Ovary (tissue), 9 donors: ENCODE measurements around the gene SH3BP4. TPM values are rescaled to one million over a fixed set of nuclear protein-coding genes. Genes with fewer than 3 reads are reported as not detected.

ENCODE experiments used
- DNase-seq, 5 donors: peaks; one replicate each; pipeline ENCODE4 v3.0.0-alpha.2; 2019 to 2020
- H3K27ac ChIP-seq, 2 donors: fragments of 200-600 bp; one replicate each; pipeline versions ENCODE4 v1.5.1 to v1.8.0; 2019 to 2022
- H3K27me3 ChIP-seq: fragments of 200-600 bp; one replicate; pipeline ENCODE4 v1.8.0; 2022
- H3K36me3 ChIP-seq: fragments of 200-600 bp; sonication (generic); one replicate; pipeline ENCODE4 v1.5.1; 2019
- H3K4me1 ChIP-seq: one replicate; pipeline ENCODE4 v1.8.1; 2013; ENCODE audit warnings: mild to moderate bottlenecking, moderate library complexity; ENCODE audit not compliant: insufficient read depth
- H3K4me3 ChIP-seq: fragments of 200-600 bp; sonication (generic); one replicate; pipeline ENCODE4 v1.5.1; 2017
- H3K9me3 ChIP-seq, 2 donors: fragments of 200-600 bp in 1 of 2; sonication (generic) in 1 of 2; one replicate each; pipeline versions ENCODE4 v1.5.1 to v1.8.1; 2013 to 2019; ENCODE audit warnings: mild to moderate bottlenecking in 1 of 2, moderate library complexity in 1 of 2
- EP300 ChIP-seq: sonication (generic); formaldehyde crosslinking; IDR thresholded peaks from one replicate; pipeline ENCODE4 v1.6.1; 2017; ENCODE audit warnings: antibody characterized with exemption
- POLR2A ChIP-seq: fragments of 450-650 bp; IDR thresholded peaks from one replicate; pipeline ENCODE4 v1.6.1; 2017; ENCODE audit warnings: antibody characterized with exemption, mild to moderate bottlenecking, moderate library complexity
- WGBS, 3 donors: extraction: QIAGEN DNeasy Blood & Tissue Kit in 1 of 3; methylation state at CpG; one replicate each; pipeline versions ENCODE4 v1.1.5 to v1.1.7; 2013 to 2017; 5-methylcytosine and 5-hydroxymethylcytosine counted together
- intact Hi-C, 4 donors: fragments of 100-400 bp; cut with DNase I; formaldehyde crosslinking; loops; one replicate each; pipeline versions ENCODE4 v1.11.0 to v1.15.1; 2022 to 2023
- polyA plus RNA-seq, 2 donors: library from polyadenylated mRNA; stranded (reverse); fragments of 200-250 nt in 1 of 2; fragments of 350-450 nt in 1 of 2; fragmentation: Illumina TruSeq in 1 of 2; extraction: RNeasy Lipid Tissue Mini Kit (QIAGEN cat#74804) in 1 of 2; gene quantifications; one replicate each; pipeline ENCODE4 v1.2.3, GENCODE V29; 2013 to 2014
- total RNA-seq, 7 donors: library from RNA; depleted of rRNA in 2 of 7; stranded (reverse); fragments of >200 nt in 2 of 7; fragmentation: NEBNext Ultra II Directional in 3 of 7; extraction: Animal tissue kit (Norgen Biotek cat#: 25700) in 3 of 7; gene quantifications; one replicate each; pipeline versions ENCODE4 v1.1.0 to v1.2.4, GENCODE V29; 2016 to 2023
- TF ChIP-seq, protein P1 (sequence below), 3 donors: fragments of 450-650 bp in 2 of 3; fragments of 200-600 bp in 1 of 3; IDR thresholded peaks; one replicate each; pipeline versions ENCODE4 v1.5.1 to v1.8.0; 2016 to 2022; ENCODE audit warnings: antibody characterized with exemption in 3 of 3, mild to moderate bottlenecking in 1 of 3
- donor health status: DM: no; HTN: no; CAD: no; lungs with moderate emphysema.
- donor health status: DM: no; HTN: no; CAD: no.
- donor health status: Bipolar disorder and iron deficiency.
- donor health status: DM: yes; HTN: yes; CAD: no.
- donor health status: DM: no; HTN: no; CAD: no.
- donor health status: DM: yes; HTN: yes; CAD: no.

Gene SH3BP4
- total and polyA plus RNA-seq, 9 donors = 20.3 to 44.9 (median 36.9) TPM

DNA sequence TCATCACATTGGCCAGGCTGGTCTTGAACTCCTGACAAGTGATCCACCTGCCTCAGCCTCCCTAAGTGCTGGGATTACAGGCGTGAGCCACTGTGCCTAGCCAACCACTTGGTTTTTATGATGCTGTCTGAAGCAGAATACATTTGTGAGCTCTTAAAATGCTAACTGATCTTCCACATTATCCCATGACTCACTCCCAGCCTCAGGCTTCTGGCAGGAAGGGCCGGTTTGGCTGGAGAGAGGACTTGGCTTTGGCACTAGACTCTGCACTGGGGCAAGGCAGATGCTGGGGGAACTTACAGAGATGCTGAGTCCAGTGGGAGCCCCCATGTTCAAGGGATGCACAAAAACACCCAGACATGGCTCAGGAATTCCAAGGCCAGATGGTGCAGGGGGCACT is 40.5 kb upstream of the SH3BP4 start:
- no peak overlapping the region for H3K27ac ChIP-seq
- H3K4me1 ChIP-seq = no peaks in the 10 kb centered on the region
- H3K9me3 ChIP-seq = no peaks in the 10 kb centered on the region
- intact Hi-C loops = no loop called here
- no peaks in the 10 kb centered on the region for H3K36me3 ChIP-seq
- TF ChIP-seq EP300 (no peak), POLR2A (no peak)
- TF ChIP-seq, protein P1, sequence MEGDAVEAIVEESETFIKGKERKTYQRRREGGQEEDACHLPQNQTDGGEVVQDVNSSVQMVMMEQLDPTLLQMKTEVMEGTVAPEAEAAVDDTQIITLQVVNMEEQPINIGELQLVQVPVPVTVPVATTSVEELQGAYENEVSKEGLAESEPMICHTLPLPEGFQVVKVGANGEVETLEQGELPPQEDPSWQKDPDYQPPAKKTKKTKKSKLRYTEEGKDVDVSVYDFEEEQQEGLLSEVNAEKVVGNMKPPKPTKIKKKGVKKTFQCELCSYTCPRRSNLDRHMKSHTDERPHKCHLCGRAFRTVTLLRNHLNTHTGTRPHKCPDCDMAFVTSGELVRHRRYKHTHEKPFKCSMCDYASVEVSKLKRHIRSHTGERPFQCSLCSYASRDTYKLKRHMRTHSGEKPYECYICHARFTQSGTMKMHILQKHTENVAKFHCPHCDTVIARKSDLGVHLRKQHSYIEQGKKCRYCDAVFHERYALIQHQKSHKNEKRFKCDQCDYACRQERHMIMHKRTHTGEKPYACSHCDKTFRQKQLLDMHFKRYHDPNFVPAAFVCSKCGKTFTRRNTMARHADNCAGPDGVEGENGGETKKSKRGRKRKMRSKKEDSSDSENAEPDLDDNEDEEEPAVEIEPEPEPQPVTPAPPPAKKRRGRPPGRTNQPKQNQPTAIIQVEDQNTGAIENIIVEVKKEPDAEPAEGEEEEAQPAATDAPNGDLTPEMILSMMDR (IDR thresholded peaks at IDR 0.05) = no peak
- DNase-seq = no peak
- WGBS, 3 donors = 33 to 59% (median 47%) methylated on average over 2 of the region's 2 CpGs
- H3K4me3 ChIP-seq = no peak overlapping the region
- no peaks in the 10 kb centered on the region for H3K27me3 ChIP-seq

DNA sequence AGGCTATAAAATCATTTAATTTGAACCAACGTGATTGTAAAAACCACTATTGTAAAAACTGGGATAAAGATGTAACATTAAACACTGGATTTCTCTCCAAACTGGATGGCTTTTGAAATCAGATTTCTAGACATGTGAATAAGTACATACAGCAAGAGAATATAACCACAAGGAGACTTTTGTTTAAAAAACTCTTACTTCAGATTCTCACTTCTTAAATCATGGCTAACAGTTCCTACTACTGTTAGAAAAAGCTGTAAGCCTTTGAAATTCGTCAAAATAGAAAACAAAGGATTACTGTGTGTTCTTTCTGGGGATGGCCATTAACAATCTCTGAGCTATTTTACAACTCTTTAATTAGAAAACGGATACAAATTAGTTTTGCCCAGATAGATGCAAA is 39.4 kb upstream of the SH3BP4 start:
- Histone ChIP-seq H3K36me3 (no peaks in the 10 kb centered on the region), H3K27ac (no peak overlapping the region), H3K27me3 (no peaks in the 10 kb centered on the region), H3K4me3 (no peak overlapping the region), H3K9me3 (no peaks in the 10 kb centered on the region), H3K4me1 (peaks cover under 1% of the 10 kb centered on the region)
- intact Hi-C loops = no loop called here
- no peak for TF ChIP-seq EP300
- no peak for TF ChIP-seq POLR2A
- TF ChIP-seq, protein P1 (IDR thresholded peaks at IDR 0.05) = no peak
- WGBS, 3 donors = 76 to 83% (median 78%) methylated on average over 3 of the region's 3 CpGs
- DNase-seq = no peak

DNA sequence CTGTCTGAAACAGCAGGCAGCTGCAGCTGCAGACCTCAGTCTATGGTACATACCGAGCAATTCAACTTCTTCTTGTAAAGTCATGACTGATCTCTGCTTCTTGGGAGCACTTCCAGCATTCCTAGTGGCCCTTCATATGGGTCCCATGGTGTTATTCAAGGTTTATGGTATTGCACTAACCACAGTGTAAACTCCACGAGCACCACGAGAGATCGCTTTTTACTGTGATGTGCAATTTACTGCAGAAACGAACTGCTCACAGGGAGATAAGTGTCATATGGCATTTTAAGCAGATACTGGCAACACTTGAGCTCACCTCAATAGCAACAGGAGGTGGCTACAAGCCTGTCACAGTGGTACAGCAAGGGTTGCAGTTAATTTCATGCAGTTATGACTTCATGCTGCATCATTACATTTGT is 38.6 kb upstream of the SH3BP4 start:
- Histone ChIP-seq H3K9me3 (no peaks in the 10 kb centered on the region), H3K4me3 (no peak overlapping the region), H3K36me3 (no peaks in the 10 kb centered on the region), H3K27ac (no peak overlapping the region), H3K4me1 (peaks cover 1% of the 10 kb centered on the region), H3K27me3 (no peaks in the 10 kb centered on the region)
- TF ChIP-seq EP300 (no peak), POLR2A (no peak)
- TF ChIP-seq, protein P1 (IDR thresholded peaks at IDR 0.05) = no peak
- 77 to 92% (median 87%) methylated on average over 5 of the region's 5 CpGs for WGBS, 3 donors
- no peak for DNase-seq
- intact Hi-C loops = no loop called here

DNA sequence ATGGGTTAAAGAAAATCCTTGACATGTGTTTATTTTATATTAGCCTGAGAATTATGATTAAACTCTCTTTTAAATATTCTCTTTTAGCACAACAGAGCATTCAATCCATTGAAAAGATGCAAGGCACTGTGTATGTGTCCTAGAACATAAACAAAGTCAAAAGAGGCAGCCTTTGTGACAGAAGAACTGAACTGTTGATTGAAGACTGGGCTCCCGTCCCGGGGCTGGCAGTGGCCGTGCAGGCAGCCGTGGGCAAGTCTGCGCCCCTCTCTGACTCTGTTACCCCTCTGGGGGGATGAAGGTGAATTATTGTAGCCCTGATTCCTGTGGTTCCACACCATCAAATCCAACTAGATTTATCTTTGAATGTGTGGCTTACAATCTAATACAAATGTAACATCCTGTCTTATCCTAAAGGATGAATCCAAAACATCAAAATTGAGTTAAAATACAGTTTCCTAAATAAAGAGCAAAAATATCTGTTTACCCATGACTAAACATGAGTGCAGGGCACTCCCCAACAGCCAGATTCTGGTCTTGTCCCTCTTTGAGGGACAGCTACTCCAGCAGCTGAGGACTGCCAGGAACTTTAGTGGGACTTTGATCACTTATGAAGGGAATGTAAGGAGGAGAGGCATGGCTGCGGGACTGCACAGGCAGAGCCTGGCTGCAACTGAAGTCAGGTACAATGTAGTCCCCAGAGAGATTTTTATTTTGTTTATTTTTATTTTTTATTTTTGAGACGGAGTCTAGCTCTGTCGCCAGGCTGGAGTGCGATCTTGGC is 37.3 kb upstream of the SH3BP4 start:
- H3K4me3 ChIP-seq = no peak overlapping the region
- no peaks in the 10 kb centered on the region for H3K36me3 ChIP-seq
- no peaks in the 10 kb centered on the region for H3K9me3 ChIP-seq
- TF ChIP-seq POLR2A (no peak), EP300 (no peak)
- TF ChIP-seq, protein P1 (IDR thresholded peaks at IDR 0.05) = no peak
- DNase-seq = no peak
- peaks cover 1% of the 10 kb centered on the region for H3K4me1 ChIP-seq
- H3K27ac ChIP-seq = no peak overlapping the region
- intact Hi-C loops = no loop called here
- 87 to 89% (median 87%) methylated on average over 9 of the region's 9 CpGs for WGBS, 3 donors
- H3K27me3 ChIP-seq = no peaks in the 10 kb centered on the region
